NB4 (cell line): ENCODE data around the gene PTGDS.
A peak's percentile ranks its signal among the peaks of the same experiment; 100 is the strongest.

Experiments
- DNase-seq: peaks from one replicate; pipeline ENCODE4 v3.0.0; 2010; ENCODE audit warnings: low read depth
- H3K4me3 ChIP-seq: one replicate; pipeline ENCODE4 v1.5.1; 2011; ENCODE audit warnings: mild to moderate bottlenecking, low read depth, low read length, moderate library complexity
- CTCF ChIP-seq: IDR thresholded peaks from one replicate; pipeline ENCODE4 v1.5.1; 2012; ENCODE audit warnings: low read depth, low read length
- MAX ChIP-seq: IDR thresholded peaks from 2 replicates; pipeline ENCODE4 v1.6.1; 2011; ENCODE audit warnings: low read depth, low read length
- MYC ChIP-seq: IDR thresholded peaks from 2 replicates; pipeline ENCODE4 v1.6.1; 2011; ENCODE audit warnings: low read depth, low read length
- POLR2A ChIP-seq: IDR thresholded peaks from 2 replicates; pipeline ENCODE4 v1.6.1; 2011; ENCODE audit warnings: mild to moderate bottlenecking; ENCODE audit not compliant: insufficient read length; ENCODE audit errors: extremely low read depth

PTGDS gene

GRCh38 chr9:136973618-136974617 is 3.4 kb upstream of the PTGDS start:
- TF ChIP-seq CTCF (no peak), MAX (no peak)

GRCh38 chr9:136974817-136975535 is 2.3 kb upstream of the PTGDS start:
- no peak for DNase-seq
- TF ChIP-seq CTCF, result no peak
- no peak for TF ChIP-seq MYC
- TF ChIP-seq MAX, result no peak
- no peak overlapping the region for H3K4me3 ChIP-seq

More at GRCh38 chr9:136973618-136974617, 3.4 kb upstream of the PTGDS start:
- H3K4me3 ChIP-seq, result no peak overlapping the region
- no peak for DNase-seq

GRCh38 chr9:136975644-136976043 is 1.7 kb upstream of the PTGDS start:
- no peak overlapping the region for H3K4me3 ChIP-seq
- TF ChIP-seq CTCF (peak; percentile 33), MYC (no peak)
- DNase-seq, result peak; percentile 43

GRCh38 chr9:136977649-136978072 is 357 bp downstream of the PTGDS start:
- H3K4me3 ChIP-seq, result no peak overlapping the region
- DNase-seq, result no peak
- TF ChIP-seq CTCF (no peak), MYC (no peak), POLR2A (no peak), MAX (no peak)

GRCh38 chr9:136978073-136978864 is 965 bp downstream of the PTGDS start:
- DNase-seq, result no peak
- TF ChIP-seq MYC (no peak), CTCF (no peak), POLR2A (no peak), MAX (no peak)
- no peak overlapping the region for H3K4me3 ChIP-seq
